Gastrocnemius medialis (tissue), 4 donors: Measurements from ENCODE around the gene HAPLN2.

Source experiments
- CTCF ChIP-seq, 5 experiments: fragments of 450-650 bp in 3 of 5; fragments of 200-600 bp in 2 of 5; sonication (generic) in 2 of 5; IDR thresholded peaks in 4 of 5; conservative IDR thresholded peaks in 1 of 5; 1 replicate in 4 of 5; 2 replicates in 1 of 5; pipeline ENCODE4 v1.5.1; 2016 to 2019; ENCODE audit warnings: antibody characterized with exemption in 5 of 5, mild to moderate bottlenecking in 3 of 5, moderate library complexity in 3 of 5
- POLR2A ChIP-seq, 2 donors: fragments of 450-650 bp; IDR thresholded peaks; one replicate each; pipeline ENCODE4 v1.6.1; 2017; ENCODE audit warnings: antibody characterized with exemption in 2 of 2, mild to moderate bottlenecking in 2 of 2, moderate library complexity in 2 of 2

GRCh38 chr1:156592158-156592909, 26.9 kb upstream of the HAPLN2 start:
- TF ChIP-seq CTCF (IDR thresholded peaks at IDR 0.05 in 4 of 5, conservative IDR thresholded peaks at IDR 0.05 in 1 of 5) = no peak
- TF ChIP-seq POLR2A (IDR thresholded peaks at IDR 0.05) = no peak
